ENCODE measurements around the gene CDK11A.
A peak's percentile ranks its signal among the peaks of the same experiment; 100 is the strongest.
"Not testable (repeated sequence)": the region's sequence is repeated elsewhere in the genome, so short reads cannot be mapped to it uniquely, and the experiment has no call there.

CDK11A gene

GRCh38 chr1:1662392-1662791, 61.8 kb downstream of the CDK11A start:
- not testable (repeated sequence) for DNase-seq

GRCh38 chr1:1658583-1659549, 65.3 kb downstream of the CDK11A start, which contains the start of gene CDK11B:
Gene CDK11B, minus strand, starts transcription at chr1:1659004. Its CDS starts 1,519 bp downstream, at chr1:1657485.
- peak; percentile 92 for DNase-seq

Data from NCI-H82 (cell line).